HEK293 (cell line): ENCODE results near the gene CNGB1.

Source experiments
- BCL11A ChIP-seq: fragments of 450-650 bp; formaldehyde crosslinking; IDR thresholded peaks from 2 replicates; pipeline ENCODE4 v1.5.1; 2016; ENCODE audit warnings: low read depth, missing biosample characterization, missing genetic modification characterization
- CTCF ChIP-seq: fragments of 450-650 bp; formaldehyde crosslinking; IDR thresholded peaks from 2 replicates; pipeline ENCODE4 v1.5.1; 2016; ENCODE audit warnings: missing biosample characterization, missing genetic modification characterization
- ZNF274 ChIP-seq, 2 experiments: fragments of 200-500 bp in 1 of 2; fragments of 450-650 bp in 1 of 2; sonication (Bioruptor generic) in 1 of 2; formaldehyde crosslinking in 1 of 2; IDR thresholded peaks; 2 replicates each; pipeline versions ENCODE4 v1.5.1 to v1.6.1; 2014 to 2016; ENCODE audit warnings: borderline replicate concordance in 1 of 2, inconsistent platforms in 1 of 2, low read length in 1 of 2, missing biosample characterization in 1 of 2, missing genetic modification characterization in 1 of 2

DNA sequence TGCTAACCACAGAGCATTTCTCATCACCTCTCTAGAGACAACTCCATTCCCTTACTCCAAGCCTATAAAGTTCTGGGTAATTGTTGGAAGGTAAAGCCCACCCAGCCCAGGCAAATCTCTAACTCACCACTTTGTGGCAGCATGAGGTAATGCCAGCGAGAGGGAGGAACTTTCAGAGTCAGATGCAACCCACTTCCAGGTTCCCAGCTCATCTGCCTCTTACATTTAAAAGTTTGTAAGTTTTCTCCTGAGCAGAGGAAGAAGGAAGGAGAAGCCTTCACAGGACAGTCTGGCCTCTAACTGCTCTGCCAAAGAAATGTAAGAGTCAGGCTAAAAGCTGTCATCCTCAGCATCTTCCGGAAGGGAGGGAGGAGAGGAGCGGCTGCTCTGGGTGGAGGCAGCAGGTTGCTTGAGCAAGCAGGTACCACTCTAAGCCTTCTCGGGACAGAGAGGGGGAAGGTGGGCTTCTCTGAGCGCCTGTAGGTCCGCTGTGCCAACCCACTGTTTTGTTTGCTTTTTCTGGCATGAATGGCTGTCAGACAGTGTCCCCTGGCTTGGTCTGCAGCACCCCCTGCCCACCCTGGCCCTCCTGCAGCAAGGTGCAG lies 28.5 kb upstream of the CNGB1 start:
- TF ChIP-seq ZNF274 (IDR thresholded peaks at IDR 0.05; ENCODE audit: low read length) (no peak), ZNF274 (tag by site-specific recombination; IDR thresholded peaks at IDR 0.05; ENCODE audit: borderline replicate concordance) (no peak), CTCF (tag by site-specific recombination) (no peak), BCL11A (tag by site-specific recombination) (no peak)
